A549 (cell line): ENCODE results near the gene KIAA0930. TPM values are rescaled to one million over a fixed set of nuclear protein-coding genes. Genes with fewer than 3 reads are reported as not detected.

Experiments used
- ATAC-seq, 2 experiments: fragments of 200-7000 bp in 1 of 2; fragments of >200 bp in 1 of 2; cut with Nextera tagmentation in 1 of 2; cut with Tn5 transposase in 1 of 2; 3 replicates each; pipeline versions ENCODE4 v1.8.0 to v1.9.1; 2018 to 2020; ENCODE audit warnings: mild to moderate bottlenecking in 1 of 2, moderate library complexity in 1 of 2
- CTCF ChIA-PET: fragments of 300-600 bp; sonication (Branson Sonifier 250); formaldehyde crosslinking; extraction: SDS; loops from one replicate; lab custom pipeline; 2021; ENCODE audit warnings: antibody characterized with exemption, inconsistent platforms; lab: Yijun Ruan, JAX
- POLR2A ChIA-PET: fragments of 350-600 bp; formaldehyde crosslinking; extraction: SDS; loops from one replicate; lab custom pipeline; 2021; ENCODE audit warnings: antibody characterized with exemption, inconsistent platforms; lab: Yijun Ruan, JAX
- DNase-seq, 2 experiments: peaks; one replicate each; pipeline versions ENCODE4 v3.0.0 to v3.0.0-alpha.2; 2011 to 2016; ENCODE audit warnings: low read depth in 1 of 2, low spot score in 1 of 2
- FAIRE-seq: peaks from 2 replicates; lab custom pipeline; 2011; peaks lifted over from hg19 to GRCh38; lab: Jason Lieb, UNC
- H3K27ac ChIP-seq, 2 experiments: fragments of >200 bp; sonication (Bioruptor Twin); formaldehyde crosslinking; 3 replicates each; pipeline ENCODE4 v1.5.1; 2016 to 2017
- H3K4me1 ChIP-seq: fragments of >200 bp; sonication (Bioruptor Twin); formaldehyde crosslinking; 3 replicates; pipeline ENCODE4 v1.6.1; 2016
- H3K4me2 ChIP-seq: fragments of >200 bp; sonication (Bioruptor Twin); formaldehyde crosslinking; 3 replicates; pipeline ENCODE4 v1.6.1; 2016
- H3K4me3 ChIP-seq: fragments of >200 bp; sonication (Bioruptor Twin); formaldehyde crosslinking; 3 replicates; pipeline ENCODE4 v1.5.1; 2016
- H3K9me3 ChIP-seq: fragments of >200 bp; sonication (Bioruptor Twin); formaldehyde crosslinking; 3 replicates; pipeline ENCODE4 v1.6.1; 2016
- CBX2 ChIP-seq: fragments of 200-600 bp; sonication (generic); IDR thresholded peaks from 2 replicates; pipeline ENCODE4 v1.6.1; 2016; ENCODE audit warnings: low read depth, mild to moderate bottlenecking, borderline replicate concordance
- CTCF ChIP-seq: fragments of >200 bp; sonication (Bioruptor Twin); formaldehyde crosslinking; IDR thresholded peaks from 3 replicates; pipeline ENCODE4 v1.5.1; 2016
- ELK1 ChIP-seq: fragments of 150-350 bp; IDR thresholded peaks from 2 replicates; pipeline ENCODE4 v1.6.1; 2014; ENCODE audit warnings: low read depth, mild to moderate bottlenecking, low read length
- EP300 ChIP-seq, 2 experiments: fragments of >200 bp; sonication (Bioruptor Twin); formaldehyde crosslinking; IDR thresholded peaks; 2 replicates in 1 of 2; 3 replicates in 1 of 2; pipeline ENCODE4 v1.6.1; 2016 to 2017
- ESRRA ChIP-seq: fragments of 150-350 bp; IDR thresholded peaks from 2 replicates; pipeline ENCODE4 v1.6.1; 2014; ENCODE audit warnings: mild to moderate bottlenecking, low read length, borderline replicate concordance
- FOSL2 ChIP-seq, 2 experiments: fragments of 450-650 bp in 1 of 2; fragments of >200 bp in 1 of 2; sonication (Bioruptor Twin) in 1 of 2; formaldehyde crosslinking; IDR thresholded peaks; 2 replicates each; pipeline versions ENCODE4 v1.5.0 to v1.6.1; 2016 to 2020; ENCODE audit warnings: mild to moderate bottlenecking in 1 of 2, moderate library complexity in 1 of 2
- FOXS1 ChIP-seq: fragments of 250-450 bp; sonication (Bioruptor Pico); IDR thresholded peaks from 2 replicates; pipeline ENCODE4 v1.5.0; 2020; ENCODE audit warnings: mild to moderate bottlenecking, moderate library complexity
- HEYL ChIP-seq: fragments of 250-450 bp; sonication (Bioruptor Pico); IDR thresholded peaks from 2 replicates; pipeline ENCODE4 v1.8.0; 2021; ENCODE audit warnings: mild to moderate bottlenecking, moderate library complexity
- HOXB13 ChIP-seq: fragments of 250-450 bp; sonication (Bioruptor Pico); IDR thresholded peaks from 2 replicates; pipeline ENCODE4 v1.5.0; 2020; ENCODE audit warnings: low read depth, mild to moderate bottlenecking, moderate library complexity
- HOXB5 ChIP-seq: fragments of 250-450 bp; sonication (Bioruptor Pico); IDR thresholded peaks from 2 replicates; pipeline ENCODE4 v1.5.0; 2020; ENCODE audit warnings: mild to moderate bottlenecking, moderate library complexity
- KDM5A ChIP-seq: fragments of 200-600 bp; sonication (generic); IDR thresholded peaks from 2 replicates; pipeline ENCODE4 v1.6.1; 2016; ENCODE audit warnings: antibody characterized with exemption, mild to moderate bottlenecking
- MAFK ChIP-seq: fragments of 450-650 bp; IDR thresholded peaks from 2 replicates; pipeline ENCODE4 v1.6.1; 2014; ENCODE audit not compliant: partially characterized antibody
- MAX ChIP-seq: IDR thresholded peaks from 2 replicates; pipeline ENCODE4 v1.6.1; 2012
- NFE2L2 ChIP-seq: fragments of 150-350 bp; conservative IDR thresholded peaks from 2 replicates; pipeline ENCODE4 v1.6.1; 2014; ENCODE audit warnings: low read length
- NR3C1 ChIP-seq: fragments of >200 bp; sonication (Bioruptor Twin); formaldehyde crosslinking; IDR thresholded peaks from 3 replicates; pipeline ENCODE4 v1.6.1; 2017
- POLR2A ChIP-seq: IDR thresholded peaks from 2 replicates; pipeline ENCODE4 v1.6.1; 2012; ENCODE audit warnings: mild to moderate bottlenecking, low read length
- RAD21 ChIP-seq, 2 experiments: fragments of >200 bp in 1 of 2; sonication (Bioruptor Twin) in 1 of 2; formaldehyde crosslinking in 1 of 2; IDR thresholded peaks in 1 of 2; conservative IDR thresholded peaks in 1 of 2; 2 replicates in 1 of 2; 3 replicates in 1 of 2; pipeline ENCODE4 v1.6.1; 2012 to 2018; ENCODE audit warnings: inconsistent platforms in 1 of 2
- RCOR1 ChIP-seq: fragments of 150-350 bp; IDR thresholded peaks from 2 replicates; pipeline ENCODE4 v1.6.1; 2014; ENCODE audit warnings: antibody characterized with exemption, low read length, low read depth
- RNF2 ChIP-seq: fragments of 200-600 bp; sonication (generic); IDR thresholded peaks from 2 replicates; pipeline ENCODE4 v1.6.1; 2016; ENCODE audit warnings: low read depth, mild to moderate bottlenecking, antibody characterized with exemption, moderate library complexity, borderline replicate concordance
- SMC3 ChIP-seq: fragments of >200 bp; sonication (Bioruptor Twin); formaldehyde crosslinking; IDR thresholded peaks from 3 replicates; pipeline ENCODE4 v1.6.1; 2018; ENCODE audit warnings: inconsistent platforms
- TP53 ChIP-seq: fragments of 250-450 bp; sonication (Bioruptor Pico); IDR thresholded peaks from 2 replicates; pipeline ENCODE4 v1.5.0; 2021; ENCODE audit warnings: mild to moderate bottlenecking, moderate library complexity
- ZC3H11A ChIP-seq: fragments of 450-650 bp; IDR thresholded peaks from 2 replicates; pipeline ENCODE4 v1.6.1; 2014; ENCODE audit warnings: antibody characterized with exemption, mild to moderate bottlenecking
- WGBS: methylation state at CpG from one replicate; pipeline ENCODE4 v1.1.6; 2017; ENCODE audit errors: missing lambda C conversion rate; 5-methylcytosine and 5-hydroxymethylcytosine counted together
- polyA plus RNA-seq, 4 experiments: library from polyadenylated mRNA; depleted of rRNA in 3 of 4; stranded (reverse); fragments of >200 nt; fragmentation: RNase III in 1 of 4; extraction: RNeasy Plus Mini Kit Qiagen cat#74134 plus additional on column Dnase treatment in 1 of 4; gene quantifications; 2 replicates in 3 of 4; 3 replicates in 1 of 4; pipeline ENCODE4 v1.2.3, GENCODE V29; 2011 to 2017

KIAA0930 gene
- polyA plus RNA-seq, 2 of the 4 experiments (the other 2 are of a cell fraction): 47.7 to 60.0 TPM

- Histone ChIP-seq H3K4me3 (no peak overlapping the region), H3K4me1 (peaks cover 35% of the 10 kb centered on the region), H3K4me2 (peak overlapping the region; percentile 31; the same call in 1 of the 3 replicates), H3K27ac (no peak overlapping the region), H3K9me3 (no peaks in the 10 kb centered on the region)
- WGBS: 76% methylated on average over 9 of the region's 9 CpGs
- ChIA-PET CTCF (no interaction called here), POLR2A (no interaction called here)
- ATAC-seq (no peak), DNase-seq (no peak), FAIRE-seq (no peak)
- TF ChIP-seq KDM5A (no peak), ESRRA (no peak)
Observed at GRCh38 chr22:45155050-45155840, 85.4 kb downstream of the KIAA0930 start.

- 0 out of 6 replicates have a peak, but pooled peaks of 1 of the 2 experiments have one; percentile 28 for ATAC-seq
- H3K4me3 ChIP-seq: no peak overlapping the region
- POLR2A ChIA-PET: no interaction called here
- 65% methylated on average over 3 of the region's 3 CpGs for WGBS
- H3K4me1 ChIP-seq: peaks cover 27% of the 10 kb centered on the region
- H3K27ac ChIP-seq: no peak overlapping the region
- DNase-seq: peak in 1 of 2 experiments; percentile 34
- CTCF ChIA-PET: no interaction called here
- H3K9me3 ChIP-seq: no peaks in the 10 kb centered on the region
- H3K4me2 ChIP-seq: peak overlapping the region; percentile 31; the same call in 1 of the 3 replicates
- no peak for TF ChIP-seq MAX
- no peak for TF ChIP-seq RCOR1
- TF ChIP-seq FOSL2 (IDR thresholded peaks at IDR 0.05): no peak
- TF ChIP-seq FOSL2 (CRISPR knock-in tag; IDR thresholded peaks at IDR 0.05): peak; percentile 33
- peak; percentile 20; the same call in 1 of the 2 replicates for TF ChIP-seq ESRRA
- no peak for FAIRE-seq
Observed at GRCh38 chr22:45154383-45154782, 86.3 kb downstream of the KIAA0930 start.

- Histone ChIP-seq H3K9me3 (no peaks in the 10 kb centered on the region), H3K4me2 (no peak overlapping the region), H3K27ac (no peak overlapping the region), H3K4me1 (peaks cover 14% of the 10 kb centered on the region; the same call in 2 of the 3 replicates), H3K4me3 (no peak overlapping the region)
- CTCF ChIA-PET: interaction anchor here (1.3 kb wide), 1 partner anchor 50 kb away, joined by 4 read pairs; no protein-coding TSS in a partner anchor
- DNase-seq (no peak), ATAC-seq (no peak), FAIRE-seq (no peak)
- POLR2A ChIA-PET: no interaction called here
- WGBS: 86% methylated on average over 6 of the region's 6 CpGs
- TF ChIP-seq SMC3 (no peak), MAFK (no peak), HEYL (CRISPR knock-in tag) (no peak), EP300 (IDR thresholded peaks at IDR 0.05) (no peak), HOXB13 (CRISPR knock-in tag) (no peak), HOXB5 (no peak), NFE2L2 (no peak), RNF2 (no peak), FOSL2 (IDR thresholded peaks at IDR 0.05) (no peak), FOSL2 (CRISPR knock-in tag; IDR thresholded peaks at IDR 0.05) (no peak), CTCF (no peak), CBX2 (no peak)
Observed at GRCh38 chr22:45151503-45151902, 89.2 kb downstream of the KIAA0930 start.

GRCh38 chr22:45150139-45150538 is 90.6 kb downstream of the KIAA0930 start:
- Histone ChIP-seq H3K4me2 (no peak overlapping the region), H3K4me3 (no peak overlapping the region), H3K27ac (no peak overlapping the region), H3K9me3 (no peaks in the 10 kb centered on the region), H3K4me1 (peaks cover 10% of the 10 kb centered on the region; the same call in 2 of the 3 replicates)
- FAIRE-seq: no peak
- ChIA-PET CTCF (interaction anchor here (0.6 to 1.4 kb wide), 3 partner anchors 10 to 172 kb away, joined by 3 read pairs; no protein-coding TSS in a partner anchor), POLR2A (no interaction called here)
- WGBS: 44% methylated on average over 2 of the region's 2 CpGs
- TF ChIP-seq NR3C1 (no peak), FOXS1 (CRISPR knock-in tag) (no peak), ZC3H11A (no peak), CBX2 (no peak), POLR2A (no peak), HOXB5 (no peak), RAD21 (conservative IDR thresholded peaks at IDR 0.05 in 1 of 2, IDR thresholded peaks at IDR 0.05 in 1 of 2) (no peak), ELK1 (no peak), HOXB13 (CRISPR knock-in tag) (no peak), TP53 (no peak)
- DNase-seq: no peak
- ATAC-seq: no peak
